GM19238 (cell line): ENCODE data around the gene CACNG8.
"Not testable (repeated sequence)": the region's sequence is repeated elsewhere in the genome, so short reads cannot be mapped to it uniquely, and the experiment has no call there.

ENCODE experiments used
- DNase-seq: peaks from one replicate; pipeline ENCODE4 v3.0.0; 2011; ENCODE audit warnings: low spot score; ENCODE audit not compliant: insufficient read length

CACNG8 gene

DNA sequence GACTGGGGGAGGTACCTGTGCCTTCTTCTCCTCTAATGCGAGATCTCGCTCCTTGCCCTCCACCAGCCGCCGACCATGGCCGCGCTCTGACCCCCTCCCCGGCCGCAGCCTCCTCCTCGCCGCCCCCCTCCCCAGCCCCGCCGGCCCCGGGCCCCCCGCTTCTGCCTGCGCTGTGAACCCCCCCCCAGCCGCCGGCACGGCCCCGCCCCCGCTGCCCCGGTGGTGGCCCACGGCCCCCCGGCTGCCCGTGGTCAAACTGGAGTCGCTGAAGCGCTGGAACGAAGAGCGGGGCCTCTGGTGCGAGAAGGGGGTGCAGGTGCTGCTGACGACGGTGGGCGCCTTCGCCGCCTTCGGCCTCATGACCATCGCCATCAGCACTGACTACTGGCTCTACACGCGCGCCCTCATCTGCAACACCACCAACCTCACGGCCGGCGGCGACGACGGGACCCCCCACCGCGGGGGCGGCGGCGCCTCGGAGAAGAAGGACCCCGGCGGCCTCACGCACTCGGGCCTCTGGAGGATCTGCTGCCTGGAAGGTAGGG, at the start of gene CACNG8:
TSS of gene CACNG8 (plus strand) at position 51 of the 545 bp plus-strand sequence.
- no peak for DNase-seq

DNA sequence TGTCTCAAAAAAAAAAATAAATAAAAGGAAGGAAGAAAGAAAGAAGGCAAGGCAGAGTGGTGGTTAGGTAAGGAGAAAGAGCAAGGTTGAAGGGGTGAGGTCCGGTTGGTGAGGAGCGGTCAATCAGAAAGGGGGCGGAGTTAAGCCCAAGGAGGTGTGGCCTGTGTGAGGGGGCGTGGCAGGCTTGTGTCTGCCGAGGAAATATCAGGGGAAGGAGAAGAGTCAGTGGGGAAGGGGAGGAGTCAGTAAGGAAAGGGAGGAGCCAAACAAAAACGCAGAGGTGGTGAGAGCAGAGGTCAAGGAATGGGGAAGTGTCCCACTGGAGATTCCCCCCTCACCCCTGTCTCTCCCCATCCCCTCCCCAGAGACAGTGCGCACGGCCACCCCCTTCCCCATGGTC, 47.7 kb upstream of the CACNG8 start:
- DNase-seq: no peak

GRCh38 chr19:53916004-53916403, 46.7 kb upstream of the CACNG8 start:
- DNase-seq: no peak

DNA sequence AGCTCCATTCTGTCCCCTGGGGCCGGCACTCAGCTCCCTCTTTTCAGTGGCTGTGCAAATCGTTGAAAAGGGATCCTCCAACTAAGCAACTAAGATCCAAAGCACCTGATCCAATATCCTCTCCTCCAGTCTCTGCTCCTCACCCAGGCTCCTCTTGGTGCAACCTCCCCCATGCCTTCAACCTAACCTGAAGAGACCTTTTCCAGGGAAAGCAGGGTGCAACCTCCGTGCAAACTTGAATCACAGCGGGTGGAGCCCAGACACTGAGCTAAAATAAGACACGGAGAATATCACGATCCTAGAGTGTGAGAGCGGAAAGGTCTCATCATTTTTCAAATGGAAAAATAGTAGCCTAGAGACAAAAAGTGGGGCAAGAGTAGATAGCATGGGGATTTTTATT, 45.4 kb upstream of the CACNG8 start:
- no peak for DNase-seq

DNA sequence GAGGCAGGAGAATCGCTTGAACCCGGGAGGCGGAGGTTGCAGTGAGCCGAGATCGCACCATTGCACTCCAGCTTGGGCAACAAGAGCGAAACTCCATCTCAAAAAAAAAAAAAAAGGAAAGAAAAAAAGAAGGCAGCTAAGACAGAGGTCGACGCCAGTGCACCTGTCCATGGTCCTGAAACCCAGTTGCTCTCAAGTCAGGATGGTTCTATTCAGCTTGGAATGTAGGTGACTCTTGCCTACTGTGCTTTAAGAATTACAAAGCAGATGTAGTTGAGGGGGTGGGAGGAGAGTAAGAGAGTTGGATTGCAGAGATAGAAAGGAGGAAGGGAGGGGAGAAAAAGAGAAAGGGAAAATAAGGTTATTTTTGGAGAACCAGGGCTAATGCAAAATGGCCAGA, 35.0 kb upstream of the CACNG8 start:
- DNase-seq: no peak

DNA sequence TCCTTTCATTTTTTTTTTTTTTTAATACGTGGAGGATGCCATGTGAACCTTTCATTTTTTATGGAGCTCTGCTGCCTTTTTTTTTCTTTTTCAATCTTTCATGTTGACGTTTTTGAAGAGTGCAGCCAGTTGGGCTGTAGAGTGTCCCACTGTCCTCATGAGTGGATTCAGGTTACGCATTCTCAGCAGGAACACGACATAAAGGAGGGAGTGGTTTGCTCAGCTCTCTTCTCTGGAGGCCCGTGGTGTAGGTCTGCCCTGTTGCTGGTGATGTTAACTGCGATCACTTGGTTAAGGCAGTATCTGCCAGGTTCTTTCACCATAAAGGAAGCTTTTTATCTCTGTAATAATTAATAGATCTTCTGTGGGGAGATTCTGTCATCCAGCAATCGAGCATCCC, 26.7 kb upstream of the CACNG8 start:
- no peak for DNase-seq

- DNase-seq: no peak
Measured at GRCh38 chr19:53942001-53942786, 20.5 kb upstream of the CACNG8 start.

GRCh38 chr19:53944416-53944815, 18.3 kb upstream of the CACNG8 start:
- no peak for DNase-seq

DNA sequence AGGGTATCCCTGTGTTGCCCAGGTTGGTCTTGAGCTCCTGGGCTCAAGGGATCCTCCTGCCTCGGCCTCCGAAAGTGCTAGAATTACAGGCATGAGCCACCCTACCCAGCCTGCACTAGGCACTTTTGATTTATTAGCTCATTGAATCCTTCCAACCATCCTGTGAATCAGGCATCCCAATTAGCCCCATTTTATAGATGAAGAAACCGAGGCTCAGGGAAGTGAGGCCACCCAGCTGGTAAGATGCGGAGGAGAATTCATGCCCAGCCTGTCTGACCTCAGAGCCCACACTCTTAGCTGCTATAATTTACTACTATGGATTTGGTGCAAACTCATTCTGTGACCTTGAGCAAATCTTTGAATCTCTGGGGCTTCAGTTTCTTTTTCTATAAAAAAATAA, 17.8 kb upstream of the CACNG8 start:
- no peak for DNase-seq

GRCh38 chr19:53945441-53945840, 17.3 kb upstream of the CACNG8 start:
- DNase-seq: no peak

DNA sequence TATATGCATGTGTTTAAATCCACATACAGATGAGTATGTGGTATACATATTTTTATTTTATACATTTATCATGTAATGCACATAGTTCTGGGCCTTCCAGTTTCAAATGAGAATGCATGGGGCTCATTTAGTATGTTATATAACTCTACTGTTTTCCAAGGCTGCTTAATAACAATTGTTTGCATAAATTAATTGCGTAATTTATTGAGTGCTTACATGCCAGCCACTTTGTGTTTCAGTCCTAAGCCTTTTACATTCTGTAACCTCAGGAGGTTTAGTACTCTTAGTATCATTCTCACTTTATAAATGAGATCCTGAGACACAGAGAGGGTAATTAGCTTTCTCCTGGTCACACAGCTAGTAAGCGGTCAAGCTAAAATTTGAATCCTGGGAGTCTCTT, 16.7 kb upstream of the CACNG8 start:
- no peak for DNase-seq

- no peak for DNase-seq
Measured at GRCh38 chr19:53947624-53948023, 15.1 kb upstream of the CACNG8 start.

DNA sequence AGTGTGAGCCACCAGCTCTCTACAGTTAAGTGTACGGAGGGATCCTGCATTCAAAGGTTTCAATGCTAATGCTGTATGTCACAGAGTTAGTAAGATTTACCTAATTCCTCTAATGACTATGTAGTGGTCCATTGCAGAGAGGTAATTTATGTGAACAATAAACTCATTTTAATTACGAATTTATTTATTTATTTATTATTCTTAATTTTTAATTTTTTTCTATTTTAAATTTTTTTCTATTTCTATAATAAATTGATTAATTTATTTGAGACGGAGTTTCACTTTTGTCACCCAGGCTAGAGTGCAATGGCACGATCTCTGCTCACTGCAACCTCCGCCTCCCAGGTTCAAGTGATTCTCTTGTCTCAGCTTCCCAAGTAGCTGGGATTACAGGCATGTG, 14.1 kb upstream of the CACNG8 start:
- not testable (repeated sequence) for DNase-seq

DNA sequence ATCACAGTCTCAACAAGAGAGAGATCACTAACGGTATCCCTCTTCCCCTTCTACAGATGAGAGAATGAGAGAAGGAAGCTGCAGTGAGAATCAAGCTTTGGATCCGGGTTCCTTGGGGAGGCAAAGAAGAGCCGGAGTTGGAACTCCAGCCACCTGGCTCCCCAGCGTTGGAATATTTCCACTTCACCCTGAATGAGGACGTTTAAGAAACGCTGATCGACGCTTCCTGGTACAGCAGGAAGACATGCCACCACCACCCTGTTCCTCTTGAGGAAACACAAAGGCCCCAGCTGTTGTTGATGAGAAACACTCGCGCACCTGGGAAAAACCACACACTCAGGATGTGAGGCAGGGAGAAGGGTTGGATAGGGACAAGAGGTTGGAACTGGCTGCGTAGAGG, 11.3 kb upstream of the CACNG8 start:
- no peak for DNase-seq

DNA sequence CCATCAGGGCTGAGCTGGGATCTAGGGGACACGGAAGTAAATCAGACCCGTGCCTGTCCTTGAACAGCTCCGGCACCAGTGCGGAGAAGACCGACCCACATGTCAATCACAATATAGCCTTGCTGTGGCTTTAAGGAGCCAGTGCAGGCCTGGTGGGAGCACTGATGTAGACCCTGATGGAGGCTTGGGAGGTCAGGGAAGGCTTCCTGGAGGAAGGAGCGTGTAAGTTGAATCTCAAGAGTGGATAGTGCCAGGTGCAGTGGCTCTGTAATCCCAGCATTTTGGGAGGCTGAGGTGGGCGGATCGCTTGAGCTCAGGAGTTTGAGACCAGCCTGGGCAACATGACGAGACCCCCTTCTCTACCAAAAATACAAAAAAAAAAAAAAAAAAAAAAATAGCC, 10.8 kb upstream of the CACNG8 start:
- no peak for DNase-seq

GRCh38 chr19:53953383-53953782, 9.4 kb upstream of the CACNG8 start:
- no peak for DNase-seq

- no peak for DNase-seq
Measured at GRCh38 chr19:53957448-53958167, 5.1 kb upstream of the CACNG8 start.

- no peak for DNase-seq
Measured at GRCh38 chr19:53958168-53958571, 4.6 kb upstream of the CACNG8 start.

- no peak for DNase-seq
Measured at GRCh38 chr19:53958823-53959757, 3.6 kb upstream of the CACNG8 start.

GRCh38 chr19:53960187-53960586, 2.5 kb upstream of the CACNG8 start:
- no peak for DNase-seq

DNA sequence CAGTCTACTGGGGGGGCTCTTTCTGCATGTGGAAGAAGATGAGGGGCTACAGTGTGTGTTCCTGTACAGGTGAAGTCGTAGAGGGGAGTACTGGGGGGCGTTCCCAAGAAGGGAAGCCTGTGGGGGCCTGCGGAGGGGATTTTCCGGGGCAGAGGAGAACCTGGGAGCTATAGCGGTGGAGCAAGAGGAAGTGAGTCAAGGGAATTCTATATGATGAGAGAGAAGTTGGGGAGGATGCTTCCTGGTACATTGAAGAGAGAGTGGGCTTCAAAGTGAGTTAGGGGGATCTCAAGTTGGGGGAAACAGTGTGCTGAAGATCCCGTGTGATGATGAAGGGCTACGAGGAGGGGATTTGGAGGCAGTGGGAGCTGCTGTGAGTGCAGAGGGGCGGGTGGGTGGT, 1.9 kb upstream of the CACNG8 start:
- DNase-seq: no peak
